ENCODE data around the gene IGFL4. TPM values are rescaled to one million over a fixed set of nuclear protein-coding genes. Genes with fewer than 3 reads are reported as not detected.

IGFL4 gene
- total RNA-seq, 2 experiments from 2014 or later: not detected

DNA sequence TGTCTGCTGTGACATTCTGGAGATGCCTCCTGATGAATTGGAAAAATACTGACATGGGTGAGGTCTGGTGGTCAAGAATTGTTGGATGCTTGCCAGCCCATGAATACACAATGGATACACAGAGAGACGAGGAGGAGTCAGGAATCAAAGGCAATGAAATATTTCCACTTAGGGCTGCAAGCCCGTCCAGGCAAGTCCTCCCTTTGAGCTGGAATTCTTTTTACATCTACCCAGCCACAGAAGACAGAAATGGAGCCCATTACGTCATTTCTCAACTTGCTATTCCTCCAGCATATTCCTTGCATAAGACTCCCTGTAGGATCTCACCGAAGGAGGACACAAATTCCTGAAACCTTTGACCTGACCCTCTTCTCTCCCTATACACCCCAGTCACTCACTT is 15.7 kb upstream of the IGFL4 start:
- Histone ChIP-seq H3K36me3 (ENCODE audit: insufficient read depth, low read length) (no peaks in the 10 kb centered on the region), H3K4me1 (ENCODE audit: insufficient read depth, low read length) (no peaks in the 10 kb centered on the region), H3K27ac (ENCODE audit: low read depth in 1 of 2, low read length in 2 of 2) (no peak overlapping the region), H3K4me3 (ENCODE audit: low read length) (no peak overlapping the region), H3K27me3 (ENCODE audit: control insufficient read depth in 1 of 2, insufficient read depth in 2 of 2, low read length in 2 of 2) (peaks cover 21 to 24% of the 10 kb centered on the region in 2 experiments), H3K9me3 (ENCODE audit: control insufficient read depth in 1 of 2, insufficient read depth in 1 of 2, low read length in 2 of 2) (peaks cover 5 to 19% of the 10 kb centered on the region in 2 experiments)
- intact Hi-C loops (cut with DNase I, micrococcal nuclease): no loop called here
- no peaks in the 10 kb centered on the region for H3K36me3 Mint-ChIP-seq (ENCODE audit: low read depth)
- ChIA-PET CTCF (no interaction called here), POLR2A (no interaction called here)
- H3K9me3 Mint-ChIP-seq: peaks cover 5% of the 10 kb centered on the region
- ATAC-seq (ENCODE audit: poor library complexity): no peak
- no peak overlapping the region for H3K27ac Mint-ChIP-seq
- H3K4me1 Mint-ChIP-seq (ENCODE audit: low read depth): no peaks in the 10 kb centered on the region
- TF ChIP-seq, protein P1, sequence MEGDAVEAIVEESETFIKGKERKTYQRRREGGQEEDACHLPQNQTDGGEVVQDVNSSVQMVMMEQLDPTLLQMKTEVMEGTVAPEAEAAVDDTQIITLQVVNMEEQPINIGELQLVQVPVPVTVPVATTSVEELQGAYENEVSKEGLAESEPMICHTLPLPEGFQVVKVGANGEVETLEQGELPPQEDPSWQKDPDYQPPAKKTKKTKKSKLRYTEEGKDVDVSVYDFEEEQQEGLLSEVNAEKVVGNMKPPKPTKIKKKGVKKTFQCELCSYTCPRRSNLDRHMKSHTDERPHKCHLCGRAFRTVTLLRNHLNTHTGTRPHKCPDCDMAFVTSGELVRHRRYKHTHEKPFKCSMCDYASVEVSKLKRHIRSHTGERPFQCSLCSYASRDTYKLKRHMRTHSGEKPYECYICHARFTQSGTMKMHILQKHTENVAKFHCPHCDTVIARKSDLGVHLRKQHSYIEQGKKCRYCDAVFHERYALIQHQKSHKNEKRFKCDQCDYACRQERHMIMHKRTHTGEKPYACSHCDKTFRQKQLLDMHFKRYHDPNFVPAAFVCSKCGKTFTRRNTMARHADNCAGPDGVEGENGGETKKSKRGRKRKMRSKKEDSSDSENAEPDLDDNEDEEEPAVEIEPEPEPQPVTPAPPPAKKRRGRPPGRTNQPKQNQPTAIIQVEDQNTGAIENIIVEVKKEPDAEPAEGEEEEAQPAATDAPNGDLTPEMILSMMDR (IDR thresholded peaks at IDR 0.05): no peak
- H3K27me3 Mint-ChIP-seq: peaks cover 80% of the 10 kb centered on the region
- DNase-seq: no peak
- H3K4me3 Mint-ChIP-seq: no peak overlapping the region

DNA sequence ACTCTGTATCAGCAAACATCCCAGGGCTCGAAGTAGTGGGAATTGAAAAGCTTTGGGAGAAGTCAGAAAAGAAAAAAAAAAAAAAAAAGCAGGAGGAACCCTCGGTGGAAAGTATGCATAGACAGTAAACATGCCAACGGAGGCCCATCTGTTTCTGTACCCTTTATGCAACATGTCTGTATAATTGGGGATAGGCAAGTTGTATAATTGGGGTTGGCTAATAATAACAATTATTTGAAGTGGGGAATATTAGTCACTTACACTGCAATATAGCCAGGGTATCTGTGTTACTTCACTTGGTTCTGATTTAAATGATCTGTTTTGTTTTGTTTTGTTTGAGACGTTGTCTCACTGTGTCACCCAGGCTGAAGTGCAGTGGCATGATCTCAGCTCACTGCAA is 12.1 kb upstream of the IGFL4 start:
- Mint-ChIP-seq H3K36me3 (ENCODE audit: low read depth) (no peaks in the 10 kb centered on the region), H3K27me3 (peaks cover 87% of the 10 kb centered on the region), H3K27ac (no peak overlapping the region), H3K9me3 (no peaks in the 10 kb centered on the region), H3K4me3 (no peak overlapping the region), H3K4me1 (ENCODE audit: low read depth) (no peaks in the 10 kb centered on the region)
- Histone ChIP-seq H3K4me3 (ENCODE audit: low read length) (no peak overlapping the region), H3K4me1 (ENCODE audit: insufficient read depth, low read length) (no peaks in the 10 kb centered on the region), H3K27me3 (ENCODE audit: control insufficient read depth in 1 of 2, insufficient read depth in 2 of 2, low read length in 2 of 2) (peaks cover 18 to 31% of the 10 kb centered on the region in 2 experiments), H3K9me3 (ENCODE audit: control insufficient read depth in 1 of 2, insufficient read depth in 1 of 2, low read length in 2 of 2) (no peaks in the 10 kb centered on the region), H3K36me3 (ENCODE audit: insufficient read depth, low read length) (no peaks in the 10 kb centered on the region), H3K27ac (ENCODE audit: low read depth in 1 of 2, low read length in 2 of 2) (no peak overlapping the region)
- TF ChIP-seq, protein P1 (IDR thresholded peaks at IDR 0.05): no peak
- POLR2A ChIA-PET: no interaction called here
- CTCF ChIA-PET: interaction anchor here (0.6 kb wide), 1 partner anchor 11 kb away, joined by 3 read pairs; no protein-coding TSS in a partner anchor
- intact Hi-C loops (cut with DNase I, micrococcal nuclease): no loop called here
- ATAC-seq (ENCODE audit: poor library complexity) (no peak), DNase-seq (no peak)

DNA sequence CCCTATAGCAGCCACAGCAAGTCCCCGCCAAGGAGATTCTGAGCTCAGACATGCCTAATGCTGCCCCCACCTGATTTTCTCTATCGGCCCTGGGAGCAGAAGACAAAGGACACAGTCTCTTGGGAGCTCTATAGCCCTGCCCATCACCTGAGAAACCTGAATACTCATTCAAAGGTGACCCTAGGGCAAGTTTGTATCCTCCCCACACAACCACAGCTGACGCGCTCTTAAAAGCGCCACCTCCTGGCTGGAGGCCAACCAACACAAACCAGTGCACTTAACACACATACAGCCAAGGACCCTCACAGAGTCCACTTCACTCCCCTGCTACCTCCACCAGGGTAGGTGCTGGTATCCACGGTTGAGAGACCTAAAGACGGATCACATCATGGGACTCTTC is 8.8 kb upstream of the IGFL4 start:
- peaks cover 0 to 1% of the 10 kb centered on the region in 2 experiments for H3K9me3 ChIP-seq (ENCODE audit: control insufficient read depth in 1 of 2, insufficient read depth in 1 of 2, low read length in 2 of 2)
- ChIA-PET POLR2A (no interaction called here), CTCF (interaction anchor here (1.2 kb wide), 1 partner anchor 21 kb away, joined by 3 read pairs; no protein-coding TSS in a partner anchor)
- H3K27ac ChIP-seq (ENCODE audit: low read depth in 1 of 2, low read length in 2 of 2): no peak overlapping the region
- Mint-ChIP-seq H3K4me1 (ENCODE audit: low read depth) (no peaks in the 10 kb centered on the region), H3K27me3 (peaks cover 87% of the 10 kb centered on the region), H3K4me3 (no peak overlapping the region), H3K9me3 (peaks cover 7% of the 10 kb centered on the region), H3K36me3 (ENCODE audit: low read depth) (no peaks in the 10 kb centered on the region), H3K27ac (no peak overlapping the region)
- ATAC-seq (ENCODE audit: poor library complexity): no peak
- peaks cover 19 to 23% of the 10 kb centered on the region in 2 experiments for H3K27me3 ChIP-seq (ENCODE audit: control insufficient read depth in 1 of 2, insufficient read depth in 2 of 2, low read length in 2 of 2)
- no peak for DNase-seq
- H3K36me3 ChIP-seq (ENCODE audit: insufficient read depth, low read length): no peaks in the 10 kb centered on the region
- TF ChIP-seq, protein P1 (IDR thresholded peaks at IDR 0.05): no peak
- intact Hi-C loops (cut with DNase I, micrococcal nuclease): loop anchor here in 1 of 2 experiments (10.0 kb wide), 1 partner anchor 125 kb away; no protein-coding TSS in a partner anchor
- no peaks in the 10 kb centered on the region for H3K4me1 ChIP-seq (ENCODE audit: insufficient read depth, low read length)
- H3K4me3 ChIP-seq (ENCODE audit: low read length): no peak overlapping the region

Data from CD4-positive, alpha-beta T cell (primary cell).